ENCODE measurements around the gene PTGES.

PTGES gene

DNA sequence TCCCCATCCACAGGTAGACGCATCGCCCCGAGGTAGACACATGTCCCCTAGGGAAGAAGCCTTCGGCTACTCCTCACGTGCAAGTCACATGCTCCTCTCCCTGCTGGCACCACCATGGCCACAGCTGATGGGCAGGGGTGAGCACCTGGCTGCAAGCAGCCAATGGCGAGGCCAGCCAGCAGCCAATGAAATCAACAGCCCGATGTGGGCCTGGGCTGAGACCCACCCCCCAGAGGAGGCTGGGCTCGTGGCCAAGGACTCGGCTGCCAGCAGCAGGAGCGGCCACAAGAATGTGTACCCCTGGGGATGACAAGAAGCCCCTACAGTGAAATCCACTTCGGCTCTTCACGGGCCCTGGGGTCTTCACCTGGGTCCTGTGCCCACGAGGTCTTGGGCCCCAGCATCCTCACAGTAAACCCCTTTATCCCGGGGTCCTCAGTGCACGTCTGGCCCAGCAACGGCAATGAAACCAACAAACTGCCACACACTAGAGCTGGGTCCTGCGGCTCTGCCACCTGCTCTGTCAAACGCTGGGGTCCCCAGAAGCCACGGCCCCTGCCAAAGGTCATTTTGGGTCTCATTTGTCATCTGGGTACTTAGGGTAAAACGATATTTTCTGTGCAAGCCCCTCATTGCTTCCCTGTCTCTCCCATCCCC is 22.1 kb upstream of the PTGES start:
- no peak for TF ChIP-seq POLR2AphosphoS5 (IDR thresholded peaks at IDR 0.05; ENCODE audit: low read depth, low read length)
- TF ChIP-seq FOXP2 (optimal IDR thresholded peaks at IDR 0.05; ENCODE audit: borderline replicate concordance, extremely low read depth, extremely low read length, insufficient read depth): no peak
- no peak for TF ChIP-seq TAF1 (IDR thresholded peaks at IDR 0.05; ENCODE audit: borderline replicate concordance, insufficient read depth, low read length)
- no peak for TF ChIP-seq REST (IDR thresholded peaks at IDR 0.05; ENCODE audit: insufficient read depth in 1 of 2, low read depth in 2 of 2, low read length in 2 of 2)

DNA sequence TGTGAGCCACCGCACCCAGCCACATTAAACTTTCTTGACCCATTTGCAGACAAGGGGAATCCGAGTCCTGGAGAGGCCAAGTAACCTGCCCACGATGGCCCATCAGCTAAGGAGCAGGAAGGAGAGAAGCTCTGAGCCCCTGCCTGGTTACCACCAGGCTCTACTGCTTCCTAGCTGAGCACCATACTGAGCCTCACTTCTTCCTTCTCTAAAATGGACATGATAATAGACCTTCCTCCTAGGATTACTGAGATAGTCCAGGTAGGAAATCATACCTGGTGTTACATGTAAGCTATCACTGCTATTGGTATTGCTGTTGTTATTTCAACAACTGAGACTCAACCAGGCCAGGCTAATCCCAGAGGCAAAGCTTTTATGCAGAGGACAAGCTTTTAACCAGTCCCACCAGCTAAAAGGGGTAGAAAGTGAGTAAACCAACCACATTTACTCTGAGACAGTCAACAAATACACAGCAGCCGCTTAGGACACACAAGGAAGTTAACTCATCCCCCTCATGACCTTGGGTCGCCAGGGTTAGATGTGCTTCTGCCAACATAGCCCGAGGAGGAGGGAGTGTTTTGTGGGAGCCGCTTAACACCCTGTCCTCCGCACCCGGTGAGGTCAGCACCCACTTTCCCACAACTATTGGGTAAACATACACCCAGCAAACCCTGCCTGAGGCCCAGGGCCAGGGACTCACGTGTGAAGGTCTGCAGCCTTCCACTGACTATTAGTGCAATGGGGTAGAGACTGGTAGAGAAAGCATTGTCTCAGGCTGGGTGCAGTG is 20.6 kb upstream of the PTGES start:
- TF ChIP-seq POLR2AphosphoS5 (IDR thresholded peaks at IDR 0.05; ENCODE audit: low read depth, low read length): no peak
- no peak for TF ChIP-seq REST (IDR thresholded peaks at IDR 0.05; ENCODE audit: insufficient read depth in 1 of 2, low read depth in 2 of 2, low read length in 2 of 2)
- TF ChIP-seq SIN3A (IDR thresholded peaks at IDR 0.05; ENCODE audit: borderline replicate concordance, insufficient read depth, low read length): no peak
- no peak for TF ChIP-seq TAF1 (IDR thresholded peaks at IDR 0.05; ENCODE audit: borderline replicate concordance, insufficient read depth, low read length)
- peak; percentile 44 for TF ChIP-seq FOXP2 (optimal IDR thresholded peaks at IDR 0.05; ENCODE audit: borderline replicate concordance, extremely low read depth, extremely low read length, insufficient read depth)

DNA sequence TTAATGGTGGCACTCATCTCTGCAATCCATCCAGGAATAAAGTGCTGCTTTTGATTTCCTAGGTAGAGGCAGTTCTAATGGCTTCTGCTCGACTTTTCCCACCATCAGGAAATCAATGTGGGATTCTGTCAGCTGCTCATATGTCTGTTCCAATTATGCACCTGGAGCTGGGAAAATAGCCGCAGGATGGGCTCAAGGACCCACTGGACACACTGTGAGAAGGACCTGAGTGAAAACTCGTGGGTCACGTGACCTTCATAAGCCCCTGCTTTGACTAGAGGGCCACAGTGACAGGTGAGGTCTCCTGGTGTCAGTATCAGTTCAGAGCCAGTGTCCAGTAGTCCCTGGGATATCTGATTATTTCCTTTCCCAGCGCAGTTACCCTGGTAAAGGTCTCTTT is 17.9 kb upstream of the PTGES start:
- no peak for TF ChIP-seq SIN3A (IDR thresholded peaks at IDR 0.05; ENCODE audit: borderline replicate concordance, insufficient read depth, low read length)
- TF ChIP-seq REST (IDR thresholded peaks at IDR 0.05; ENCODE audit: insufficient read depth in 1 of 2, low read depth in 2 of 2, low read length in 2 of 2): no peak
- TF ChIP-seq FOXP2 (optimal IDR thresholded peaks at IDR 0.05; ENCODE audit: borderline replicate concordance, extremely low read depth, extremely low read length, insufficient read depth): no peak
- no peak for TF ChIP-seq TAF1 (IDR thresholded peaks at IDR 0.05; ENCODE audit: borderline replicate concordance, insufficient read depth, low read length)
- TF ChIP-seq POLR2AphosphoS5 (IDR thresholded peaks at IDR 0.05; ENCODE audit: low read depth, low read length): no peak

DNA sequence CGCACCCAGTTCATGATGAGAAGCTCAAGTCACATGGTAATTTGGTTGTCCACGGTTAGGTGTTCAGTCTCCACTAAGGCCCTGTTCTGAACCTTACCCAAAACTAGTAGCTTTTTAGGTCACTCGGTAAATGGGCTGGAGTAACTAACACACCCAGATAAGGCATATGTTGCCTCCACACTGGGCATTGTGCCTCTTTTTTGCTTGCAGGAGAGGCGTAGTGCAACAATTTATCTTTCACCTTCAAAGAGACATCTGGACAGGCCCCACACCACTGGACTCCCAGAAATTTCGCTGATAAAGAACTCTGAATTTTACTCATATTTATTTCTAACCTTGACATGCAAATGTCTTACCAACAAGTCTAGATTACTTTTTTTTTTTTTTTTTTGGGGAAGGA is 16.8 kb upstream of the PTGES start:
- TF ChIP-seq FOXP2 (optimal IDR thresholded peaks at IDR 0.05; ENCODE audit: borderline replicate concordance, extremely low read depth, extremely low read length, insufficient read depth) (no peak), POLR2AphosphoS5 (IDR thresholded peaks at IDR 0.05; ENCODE audit: low read depth, low read length) (no peak), TAF1 (IDR thresholded peaks at IDR 0.05; ENCODE audit: borderline replicate concordance, insufficient read depth, low read length) (no peak), REST (IDR thresholded peaks at IDR 0.05; ENCODE audit: insufficient read depth in 1 of 2, low read depth in 2 of 2, low read length in 2 of 2) (no peak), SIN3A (IDR thresholded peaks at IDR 0.05; ENCODE audit: borderline replicate concordance, insufficient read depth, low read length) (no peak)

Data from PFSK-1 (cell line).